Raji (cell line): Measurements from ENCODE around the gene CTNNA3.

Experiments
- POLR2A ChIP-seq: IDR thresholded peaks from 2 replicates; pipeline ENCODE4 v1.6.1; 2011; ENCODE audit warnings: low read depth, low read length, control low read depth; ENCODE audit not compliant: insufficient read depth

Gene CTNNA3

DNA sequence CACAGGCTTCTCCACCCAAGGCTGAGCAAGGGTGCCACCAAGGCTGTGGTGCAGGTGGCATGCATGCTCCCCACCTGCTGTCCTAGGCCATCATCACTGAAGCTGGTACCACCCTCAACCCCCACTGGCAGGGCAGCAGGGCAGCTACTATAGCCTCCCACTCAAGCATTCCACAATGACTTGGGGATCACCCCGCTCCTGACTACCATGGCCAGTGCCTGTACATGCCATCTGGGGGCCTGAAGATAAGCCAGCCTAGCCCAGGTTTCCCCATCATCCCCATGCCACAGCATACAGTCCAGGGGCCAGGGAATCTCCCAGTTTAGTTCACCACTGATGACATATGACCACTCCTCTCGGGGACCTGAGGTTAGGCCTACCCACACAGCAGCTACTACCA lies 1281.1 kb downstream of the CTNNA3 start:
- no peak for TF ChIP-seq POLR2A

- TF ChIP-seq POLR2A: no peak
These were observed 1290.4 kb downstream of the CTNNA3 start for GRCh38 chr10:66405566-66405965.

DNA sequence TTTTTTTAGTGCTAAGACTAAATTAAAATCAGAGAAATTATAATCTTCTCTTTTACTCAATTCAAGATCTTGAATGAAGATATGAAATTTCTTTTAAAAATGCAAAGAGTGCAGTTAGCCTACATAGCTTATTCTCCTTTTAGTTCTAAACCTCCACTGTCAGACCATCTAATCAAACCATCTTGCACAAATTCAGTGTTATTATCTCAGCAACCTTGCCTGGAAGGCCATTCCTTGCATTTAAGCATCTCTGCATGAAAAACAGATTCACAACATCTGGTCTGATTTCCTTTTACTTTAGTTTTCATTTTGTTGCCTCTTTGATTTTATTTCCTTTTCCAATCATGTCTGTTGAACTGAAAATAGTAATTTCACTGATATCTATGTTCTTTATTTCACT lies 1297.3 kb downstream of the CTNNA3 start:
- TF ChIP-seq POLR2A: no peak

GRCh38 chr10:66394342-66395063 lies 1301.5 kb downstream of the CTNNA3 start:
- no peak for TF ChIP-seq POLR2A

- no peak for TF ChIP-seq POLR2A
These were observed 1305.1 kb downstream of the CTNNA3 start for GRCh38 chr10:66390926-66391325.

DNA sequence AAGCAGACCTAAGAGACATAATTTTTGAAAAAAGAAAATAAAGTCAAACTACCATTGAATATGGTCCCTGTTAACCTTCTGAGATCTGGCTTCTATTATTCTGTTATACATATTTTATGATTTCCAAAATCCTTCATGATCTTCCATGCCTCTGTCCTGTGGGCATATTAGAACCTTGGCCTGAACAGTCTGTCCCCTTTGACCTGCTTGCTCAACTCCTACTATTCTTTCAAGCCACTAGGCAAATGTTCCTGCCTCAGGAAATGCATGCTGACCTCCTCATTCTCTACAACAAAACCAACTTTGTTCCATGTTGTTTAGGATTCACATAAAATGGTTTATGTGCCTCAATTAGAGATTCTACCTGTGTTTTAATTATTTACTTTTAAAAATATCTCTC lies 1315.0 kb downstream of the CTNNA3 start:
- no peak for TF ChIP-seq POLR2A

- TF ChIP-seq POLR2A: no peak
These were observed 1317.7 kb downstream of the CTNNA3 start for GRCh38 chr10:66378117-66378876.

DNA sequence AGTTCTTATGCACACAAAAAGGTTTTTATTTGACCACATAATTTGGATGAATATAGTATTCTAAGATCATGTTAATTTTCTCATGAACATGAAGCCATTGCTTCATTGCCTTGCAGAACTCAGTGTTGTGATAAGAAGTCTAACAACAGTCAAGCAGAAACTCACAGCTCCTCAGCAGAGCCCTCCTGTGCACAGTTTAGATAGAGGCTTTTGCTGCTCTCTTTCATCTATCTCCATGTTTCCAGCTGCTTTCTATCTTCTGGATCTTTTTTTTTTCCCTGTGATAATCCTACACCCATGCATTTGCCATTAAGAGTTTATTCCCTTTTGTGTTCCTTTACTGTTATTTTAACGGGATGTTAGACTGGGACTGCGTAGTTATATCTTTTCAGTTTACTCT lies 1327.8 kb downstream of the CTNNA3 start:
- no peak for TF ChIP-seq POLR2A

- no peak for TF ChIP-seq POLR2A
These were observed 1329.8 kb downstream of the CTNNA3 start for GRCh38 chr10:66366163-66366562.

GRCh38 chr10:66365686-66366085 lies 1330.3 kb downstream of the CTNNA3 start:
- TF ChIP-seq POLR2A: no peak

DNA sequence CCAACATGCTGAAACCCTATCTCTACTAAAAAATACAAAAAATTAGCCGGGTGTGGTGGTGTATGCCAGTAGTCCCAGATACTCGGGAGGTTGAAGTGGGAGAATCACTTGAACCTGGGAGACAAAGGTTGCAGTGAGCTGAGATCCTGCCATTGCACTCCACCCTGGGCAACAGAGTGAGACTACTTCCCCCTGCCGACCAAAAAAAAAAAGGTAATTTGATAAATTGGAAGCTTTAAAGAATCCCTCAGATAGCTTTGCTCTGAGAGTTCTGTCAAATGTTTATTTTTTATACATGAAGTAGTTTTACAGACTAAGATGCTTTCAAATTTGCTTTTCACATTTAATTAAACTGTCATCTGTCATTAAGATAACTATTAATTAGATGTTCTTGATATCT lies 1333.5 kb downstream of the CTNNA3 start:
- no peak for TF ChIP-seq POLR2A

- TF ChIP-seq POLR2A: no peak
These were observed 1342.6 kb downstream of the CTNNA3 start for GRCh38 chr10:66353422-66353821.

GRCh38 chr10:66350622-66351399 lies 1345.2 kb downstream of the CTNNA3 start:
- TF ChIP-seq POLR2A: no peak

GRCh38 chr10:66349726-66350125 lies 1346.3 kb downstream of the CTNNA3 start:
- TF ChIP-seq POLR2A: no peak

DNA sequence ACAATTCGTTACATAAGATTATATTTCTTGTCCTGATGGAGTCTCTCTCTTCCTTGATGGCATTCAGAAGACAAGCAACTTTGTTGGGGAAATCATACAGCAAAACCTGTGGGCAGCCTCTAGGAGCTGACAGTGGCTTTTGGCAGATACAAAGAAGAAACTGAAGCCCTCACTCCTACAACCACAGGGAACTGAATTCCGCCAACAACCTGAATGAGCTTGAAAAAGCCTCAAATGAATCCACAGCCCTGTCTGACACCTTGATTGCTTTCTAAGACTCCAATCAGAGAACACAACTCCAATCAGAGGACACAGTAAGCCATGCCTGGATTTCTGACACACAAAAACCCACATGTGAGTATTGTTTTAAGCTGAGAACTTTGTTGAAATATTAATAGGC lies 1346.9 kb downstream of the CTNNA3 start:
- TF ChIP-seq POLR2A: no peak

DNA sequence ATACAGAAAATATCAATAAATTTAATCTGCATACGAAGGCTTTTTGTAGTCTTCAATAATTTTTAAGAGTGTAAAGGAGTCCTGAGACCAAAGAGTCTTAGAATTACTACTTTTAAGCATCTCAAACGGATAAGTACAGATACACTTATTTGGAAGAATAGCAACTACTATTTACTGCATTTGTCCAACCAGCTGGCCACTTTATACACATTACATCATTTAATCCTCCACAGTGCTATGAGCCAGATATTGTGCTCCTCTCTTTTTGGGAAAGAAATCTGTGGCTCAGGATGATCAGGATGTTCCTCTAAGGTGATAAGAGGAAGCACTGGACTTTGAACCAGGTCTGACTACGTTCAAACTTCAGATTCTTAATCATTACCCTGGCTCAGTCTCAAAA lies 1358.8 kb downstream of the CTNNA3 start:
- TF ChIP-seq POLR2A: no peak

GRCh38 chr10:66336791-66337190 lies 1359.2 kb downstream of the CTNNA3 start:
- no peak for TF ChIP-seq POLR2A

- TF ChIP-seq POLR2A: no peak
These were observed 1366.8 kb downstream of the CTNNA3 start for GRCh38 chr10:66329147-66329546.
